PFSK-1 (cell line): ENCODE data around the gene MAP2.

ENCODE experiments used
- FOXP2 ChIP-seq: optimal IDR thresholded peaks from 2 replicates; pipeline ENCODE3; 2011; ENCODE audit warnings: borderline replicate concordance, control low read depth, inconsistent platforms; ENCODE audit not compliant: insufficient read depth; ENCODE audit errors: extremely low read length, extremely low read depth
- POLR2AphosphoS5 ChIP-seq: IDR thresholded peaks from 2 replicates; pipeline ENCODE4 v1.6.1; 2012; ENCODE audit warnings: low read depth, mild to moderate bottlenecking, control low read depth, low read length, moderate library complexity
- REST ChIP-seq, 2 experiments: IDR thresholded peaks; 2 replicates each; pipeline versions ENCODE4 v1.6.1 to v1.8.0; 2011 to 2012; ENCODE audit warnings: low read depth in 2 of 2, low read length in 2 of 2, control low read depth in 1 of 2, inconsistent platforms in 1 of 2, mild to moderate bottlenecking in 1 of 2, moderate library complexity in 1 of 2; ENCODE audit not compliant: insufficient read depth in 1 of 2
- SIN3A ChIP-seq: IDR thresholded peaks from 2 replicates; pipeline ENCODE4 v1.6.1; 2012; ENCODE audit warnings: mild to moderate bottlenecking, low read length, moderate library complexity, borderline replicate concordance; ENCODE audit not compliant: insufficient read depth
- TAF1 ChIP-seq: IDR thresholded peaks from 2 replicates; pipeline ENCODE4 v1.6.1; 2012; ENCODE audit warnings: low read length, control low read depth, borderline replicate concordance; ENCODE audit not compliant: insufficient read depth

The MAP2 gene

GRCh38 chr2:209593930-209594329 is 170.1 kb downstream of the MAP2 start:
- TF ChIP-seq TAF1 (no peak), REST (IDR thresholded peaks at IDR 0.05; ENCODE audit: insufficient read depth in 1 of 2, low read depth in 2 of 2, low read length in 2 of 2) (no peak), SIN3A (no peak), POLR2AphosphoS5 (no peak), FOXP2 (no peak)

GRCh38 chr2:209596262-209596661 is 172.4 kb downstream of the MAP2 start:
- no peak for TF ChIP-seq REST (IDR thresholded peaks at IDR 0.05; ENCODE audit: insufficient read depth in 1 of 2, low read depth in 2 of 2, low read length in 2 of 2)
- no peak for TF ChIP-seq SIN3A
- TF ChIP-seq TAF1, result no peak
- no peak for TF ChIP-seq POLR2AphosphoS5
- TF ChIP-seq FOXP2, result no peak

- TF ChIP-seq SIN3A (no peak), REST (IDR thresholded peaks at IDR 0.05; ENCODE audit: insufficient read depth in 1 of 2, low read depth in 2 of 2, low read length in 2 of 2) (no peak), POLR2AphosphoS5 (no peak), TAF1 (no peak), FOXP2 (no peak)
Measured at GRCh38 chr2:209600341-209601171, 176.7 kb downstream of the MAP2 start.

GRCh38 chr2:209601497-209601896 is 177.7 kb downstream of the MAP2 start:
- TF ChIP-seq SIN3A, result no peak
- no peak for TF ChIP-seq REST (IDR thresholded peaks at IDR 0.05; ENCODE audit: insufficient read depth in 1 of 2, low read depth in 2 of 2, low read length in 2 of 2)
- no peak for TF ChIP-seq POLR2AphosphoS5
- no peak for TF ChIP-seq TAF1
- TF ChIP-seq FOXP2, result no peak

- TF ChIP-seq REST (IDR thresholded peaks at IDR 0.05; ENCODE audit: insufficient read depth in 1 of 2, low read depth in 2 of 2, low read length in 2 of 2) (no peak), FOXP2 (no peak), SIN3A (no peak), TAF1 (no peak), POLR2AphosphoS5 (no peak)
Measured at GRCh38 chr2:209602259-209602658, 178.4 kb downstream of the MAP2 start.
